ENCODE data around the gene RPS16. TPM values are rescaled to one million over a fixed set of nuclear protein-coding genes. Genes with fewer than 3 reads are reported as not detected.
A peak's percentile ranks its signal among the peaks of the same experiment; 100 is the strongest.

The RPS16 gene
- total and polyA plus RNA-seq, 2 of the 13 experiments (the other 11 are each of a cell fraction or from before 2014, with no cell fraction given): 488 to 2,583 TPM

DNA sequence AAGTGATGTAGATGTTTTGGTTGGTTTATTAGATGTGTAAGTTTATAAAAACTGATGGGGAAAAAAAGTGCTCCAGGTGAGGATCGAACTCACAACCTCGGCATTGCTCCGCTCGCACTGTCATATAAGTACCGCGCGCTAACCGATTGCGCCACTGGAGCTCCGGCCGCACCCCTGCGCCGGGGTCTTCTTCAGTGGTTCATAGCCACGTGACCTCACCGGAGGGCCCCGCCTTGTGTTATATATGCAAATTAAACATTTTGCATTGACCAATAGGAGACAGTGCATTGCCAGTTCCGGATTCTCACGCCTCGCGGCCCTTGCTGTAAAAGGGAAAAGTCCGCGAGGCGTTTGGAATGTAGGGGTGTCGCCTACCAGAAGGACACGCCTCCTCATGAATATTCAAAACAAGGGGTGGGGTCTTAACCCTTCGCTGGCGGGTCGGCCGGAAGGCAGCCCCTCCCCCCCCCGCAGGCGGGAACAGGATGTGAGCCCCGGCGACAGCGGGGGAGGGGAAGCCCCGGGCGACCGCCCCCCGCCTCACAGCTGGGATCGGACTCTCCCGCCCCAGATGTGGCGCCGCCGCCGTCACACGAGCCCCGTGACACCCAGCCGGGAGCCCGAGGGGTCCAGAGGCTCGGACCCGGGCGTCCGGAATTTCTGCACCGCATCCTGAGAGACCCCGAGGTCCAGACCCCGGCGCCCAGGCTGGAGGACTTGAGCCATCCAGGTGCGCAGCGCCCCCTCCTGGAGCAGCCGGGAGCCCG, 23.5 kb downstream of the RPS16 start, which contains the start of gene PLEKHG2 (continued):
- TF ChIP-seq NCOA5 (CRISPR knock-in tag; IDR thresholded peaks at IDR 0.05) (no peak), BORCS8-MEF2B (CRISPR knock-in tag; IDR thresholded peaks at IDR 0.05) (no peak), ZNF496 (CRISPR knock-in tag; IDR thresholded peaks at IDR 0.05; ENCODE audit: insufficient replicate concordance) (no peak), KDM2A (CRISPR knock-in tag; IDR thresholded peaks at IDR 0.05; ENCODE audit: borderline replicate concordance, low read depth) (peak; percentile 73), RAD51 (IDR thresholded peaks at IDR 0.05; ENCODE audit: borderline replicate concordance) (peak; percentile 86), HDAC2 (CRISPR knock-in tag; IDR thresholded peaks at IDR 0.05) (peak; percentile 9; the same call in 1 of the 2 replicates), ZNF468 (CRISPR knock-in tag; IDR thresholded peaks at IDR 0.05) (no peak), ZNF3 (CRISPR knock-in tag; IDR thresholded peaks at IDR 0.05) (no peak), GATA4 (IDR thresholded peaks at IDR 0.05; ENCODE audit: borderline replicate concordance, low read depth) (peak; percentile 37; the same call in 1 of the 2 replicates), ZSCAN12 (CRISPR knock-in tag; IDR thresholded peaks at IDR 0.05) (0 out of 2 replicates have a peak, but pooled peaks have one; percentile 48), KDM4B (CRISPR knock-in tag; IDR thresholded peaks at IDR 0.05) (no peak), ZNF720 (CRISPR knock-in tag; IDR thresholded peaks at IDR 0.05) (no peak), EHMT2 (IDR thresholded peaks at IDR 0.05; ENCODE audit: borderline replicate concordance, low read depth, low read length) (no peak), MLLT10 (CRISPR knock-in tag; IDR thresholded peaks at IDR 0.05) (no peak)
- TF ChIP-seq, protein P1, sequence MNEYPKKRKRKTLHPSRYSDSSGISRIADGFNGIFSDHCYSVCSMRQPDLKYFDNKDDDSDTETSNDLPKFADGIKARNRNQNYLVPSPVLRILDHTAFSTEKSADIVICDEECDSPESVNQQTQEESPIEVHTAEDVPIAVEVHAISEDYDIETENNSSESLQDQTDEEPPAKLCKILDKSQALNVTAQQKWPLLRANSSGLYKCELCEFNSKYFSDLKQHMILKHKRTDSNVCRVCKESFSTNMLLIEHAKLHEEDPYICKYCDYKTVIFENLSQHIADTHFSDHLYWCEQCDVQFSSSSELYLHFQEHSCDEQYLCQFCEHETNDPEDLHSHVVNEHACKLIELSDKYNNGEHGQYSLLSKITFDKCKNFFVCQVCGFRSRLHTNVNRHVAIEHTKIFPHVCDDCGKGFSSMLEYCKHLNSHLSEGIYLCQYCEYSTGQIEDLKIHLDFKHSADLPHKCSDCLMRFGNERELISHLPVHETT (CRISPR knock-in tag; conservative IDR thresholded peaks at IDR 0.05): no peak; the same call in 1 of the 2 replicates

Data from HepG2 (cell line).